ENCODE measurements around the gene SPECC1.
A peak's percentile ranks its signal among the peaks of the same experiment; 100 is the strongest.
"Not testable (repeated sequence)": the region's sequence is repeated elsewhere in the genome, so short reads cannot be mapped to it uniquely, and the experiment has no call there.

SPECC1 gene

DNA sequence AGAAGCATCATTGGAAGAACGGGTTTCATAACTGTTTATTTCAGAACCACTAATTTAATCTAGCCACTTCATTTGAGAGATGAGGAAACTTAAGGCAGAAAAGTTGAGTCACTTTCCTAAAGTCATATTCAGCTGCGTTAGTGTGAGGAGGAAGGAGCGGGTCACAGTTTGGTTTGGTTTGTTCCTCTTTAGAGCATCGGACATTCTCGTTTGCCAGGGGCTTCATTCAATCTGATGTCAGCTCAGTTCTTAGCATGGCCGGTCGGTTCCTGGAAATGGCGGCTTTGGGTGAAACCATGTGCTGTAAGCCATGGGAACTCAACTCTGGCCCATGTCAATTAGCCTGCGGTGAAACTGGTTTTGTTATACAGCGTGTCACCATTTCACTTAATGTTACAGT is 271.7 kb downstream of the SPECC1 start:
- peak; percentile 37 to 42 for DNase-seq

DNA sequence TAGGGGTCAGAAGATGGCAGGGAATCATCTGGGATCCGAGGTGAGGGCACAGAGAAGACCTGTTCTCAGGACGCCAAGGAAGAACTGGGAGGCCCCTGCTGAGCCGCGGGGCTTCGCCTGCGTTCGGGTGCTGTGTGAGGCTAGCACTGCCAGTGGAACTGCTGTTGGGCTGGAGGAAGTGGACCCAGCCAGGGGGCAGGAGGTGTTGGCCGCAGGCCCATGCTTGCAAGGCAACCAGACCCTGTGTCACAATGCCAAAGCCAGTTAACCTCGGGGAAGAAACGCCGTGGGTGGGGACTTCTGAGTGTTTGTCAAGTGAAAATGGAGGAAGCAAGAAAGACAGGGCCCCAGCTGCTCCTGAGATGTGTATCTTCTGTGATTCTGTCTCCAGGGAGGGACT is 272.7 kb downstream of the SPECC1 start:
- DNase-seq, result peak in 1 of 2 experiments; percentile 26

DNA sequence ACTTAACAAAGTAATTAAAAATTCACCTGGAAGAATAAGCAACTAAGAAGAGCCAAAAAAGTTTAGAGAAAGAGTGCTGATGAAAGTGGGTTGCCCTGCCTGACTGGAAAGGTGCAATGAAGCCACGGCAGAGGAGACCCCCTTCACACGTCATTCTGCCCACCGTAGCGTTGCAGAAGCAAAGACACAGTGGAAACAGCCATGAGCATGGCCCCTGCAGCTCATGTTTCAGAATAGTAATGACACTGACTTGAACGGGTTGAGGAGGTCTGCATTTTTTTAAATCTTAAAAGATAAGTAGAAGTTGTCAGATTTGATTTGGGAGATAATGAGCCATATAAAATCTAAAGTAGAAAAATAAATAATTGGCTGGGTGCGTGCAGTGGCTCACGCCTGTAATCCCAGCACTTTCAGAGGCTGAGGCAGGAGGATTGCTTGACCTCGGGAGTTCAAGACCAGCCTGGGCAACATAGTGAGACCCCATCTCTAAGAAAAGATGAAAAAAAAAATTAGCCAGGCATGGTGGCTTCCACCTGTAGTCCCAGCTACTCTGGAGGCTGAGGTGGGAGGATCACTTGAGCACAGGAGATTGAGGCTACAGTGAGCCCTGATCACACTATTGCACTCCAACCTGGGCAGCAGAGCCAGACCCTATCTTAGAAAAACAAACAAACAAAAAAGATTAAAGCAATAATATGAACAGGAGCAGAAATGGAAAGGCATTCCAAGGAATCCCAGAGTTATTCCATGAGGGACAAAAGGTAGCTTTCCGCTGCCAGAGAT is 273.6 kb downstream of the SPECC1 start:
- DNase-seq, result no peak

DNA sequence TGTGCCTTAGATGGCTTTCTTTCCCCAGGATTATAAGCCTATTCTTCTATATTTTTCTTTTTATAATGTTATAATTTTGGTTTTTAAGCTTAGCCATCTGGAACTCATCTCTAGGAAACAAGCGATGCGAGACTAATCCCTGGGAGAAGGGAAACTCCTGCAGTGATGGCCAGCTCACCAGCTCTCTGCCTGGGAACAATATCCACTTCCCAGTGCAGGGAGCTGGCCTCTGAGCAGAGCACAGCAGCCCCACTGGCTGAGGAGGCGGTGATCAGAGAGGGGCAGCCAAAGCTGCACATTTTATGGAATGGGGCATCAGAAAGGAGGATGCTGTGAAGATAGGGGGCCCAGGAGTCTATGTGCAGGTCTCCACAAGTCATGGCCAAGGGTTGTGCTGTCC is 274.9 kb downstream of the SPECC1 start:
- no peak for DNase-seq

DNA sequence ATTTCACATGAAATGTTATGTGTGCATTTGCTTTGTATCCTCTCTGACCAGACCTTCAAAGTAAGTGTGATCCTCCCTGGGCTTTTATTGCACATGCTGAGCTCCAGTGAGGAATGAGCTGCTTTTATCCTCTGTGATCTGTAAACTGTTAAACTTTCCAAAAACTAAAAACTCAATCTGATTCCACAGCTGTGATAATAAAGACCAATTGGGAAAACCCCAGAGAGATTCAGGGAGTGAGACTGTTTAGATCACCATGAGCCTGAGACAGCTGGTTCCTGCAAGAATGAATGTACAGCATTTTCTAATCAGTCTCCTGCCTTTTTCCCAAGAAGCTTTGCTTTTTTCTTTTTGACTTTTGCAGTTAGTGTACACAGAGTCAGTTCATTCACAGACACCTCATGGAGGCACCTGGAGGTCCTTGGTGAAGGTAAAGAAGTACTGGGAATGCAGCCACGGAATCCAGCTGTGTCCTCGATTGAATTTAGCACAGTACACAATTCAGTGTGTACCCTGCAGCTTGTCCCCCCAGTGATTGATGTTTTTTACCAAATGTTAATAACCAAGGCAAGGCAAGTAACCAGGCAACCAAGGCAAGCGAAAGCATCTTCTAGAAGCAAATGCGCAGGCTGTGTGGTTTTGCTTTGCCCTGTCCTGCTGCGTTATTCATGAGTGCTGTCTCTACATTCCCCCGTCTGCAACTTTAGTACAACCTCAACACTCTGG is 275.6 kb downstream of the SPECC1 start:
- no peak for DNase-seq

DNA sequence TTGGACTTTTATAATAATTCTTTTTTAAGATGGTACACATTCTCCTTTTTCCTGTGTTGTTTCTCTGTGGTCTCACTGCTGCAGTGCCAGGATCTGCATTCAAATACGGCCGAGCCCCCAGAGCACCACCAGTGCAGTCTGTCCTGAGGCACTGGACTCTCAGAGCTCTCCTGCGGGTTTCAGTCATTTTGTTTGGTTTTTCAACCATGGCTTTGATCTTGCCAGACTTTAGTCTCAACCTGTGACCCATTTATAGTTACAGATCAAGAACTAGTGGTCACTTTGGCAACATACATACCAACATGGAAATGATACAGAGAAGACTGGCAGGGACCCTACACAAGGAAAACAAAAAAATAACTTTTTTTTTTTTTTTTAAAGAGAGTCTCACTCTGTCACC is 280.8 kb downstream of the SPECC1 start:
- DNase-seq, result no peak

DNA sequence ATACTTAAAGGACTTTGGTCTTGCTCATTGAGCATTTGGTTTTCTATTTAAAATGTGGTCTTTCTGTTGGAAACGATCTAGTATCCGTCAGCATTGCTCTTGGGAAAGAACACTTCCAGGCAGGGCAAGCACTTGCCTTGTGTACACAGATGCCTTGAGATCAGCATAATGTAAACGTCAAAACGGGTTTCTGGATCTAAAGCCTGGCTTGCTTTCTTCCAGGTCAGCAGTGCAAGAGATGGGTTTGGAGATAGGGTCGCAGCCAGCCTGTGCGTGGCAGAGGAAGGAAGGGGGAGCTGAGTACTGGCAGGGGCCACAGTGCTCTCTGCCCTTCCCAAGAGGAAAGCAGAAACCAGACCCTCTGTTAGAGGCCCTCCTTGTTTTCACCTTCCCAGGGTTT is 282.7 kb downstream of the SPECC1 start:
- no peak for DNase-seq

DNA sequence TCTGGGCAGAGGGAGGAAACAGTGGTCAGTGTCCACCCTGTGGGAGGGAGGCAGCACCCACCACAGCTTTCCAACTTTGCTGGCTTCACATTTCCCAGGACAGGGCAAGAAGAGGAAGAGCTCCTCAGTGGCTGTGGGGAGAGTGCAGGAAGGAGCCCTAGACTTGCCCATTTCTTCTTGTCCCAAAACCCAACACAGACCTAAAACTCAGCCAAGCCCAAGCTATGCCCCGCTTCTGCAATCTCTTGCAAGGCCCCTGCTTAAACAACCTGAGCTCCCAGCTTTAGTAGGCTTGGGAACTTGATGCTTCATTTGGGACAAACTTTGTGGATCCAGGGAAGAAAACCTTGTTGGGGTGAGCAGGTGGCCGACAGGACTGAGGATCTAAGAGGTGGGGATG is 284.3 kb downstream of the SPECC1 start:
- DNase-seq, result no peak

DNA sequence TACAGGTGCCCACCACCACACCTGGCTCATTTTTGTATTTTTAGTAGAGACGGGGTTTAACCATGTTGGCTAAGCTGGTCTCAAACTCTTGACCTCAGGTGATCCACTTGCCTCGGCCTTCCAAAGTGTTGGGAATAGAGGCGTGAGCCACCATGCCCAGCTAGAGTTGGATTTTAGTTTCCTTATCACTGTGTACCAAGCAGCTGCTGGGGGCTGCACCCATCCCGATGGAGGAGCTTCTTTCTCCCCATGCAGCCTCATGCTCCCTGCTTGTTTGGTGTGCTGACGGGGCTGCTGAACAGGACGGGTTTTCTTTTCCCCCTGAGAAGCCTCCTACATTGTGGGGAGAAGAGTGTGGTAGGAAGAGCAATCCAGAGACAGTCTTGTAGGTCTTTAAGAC is 285.0 kb downstream of the SPECC1 start:
- no peak for DNase-seq

DNA sequence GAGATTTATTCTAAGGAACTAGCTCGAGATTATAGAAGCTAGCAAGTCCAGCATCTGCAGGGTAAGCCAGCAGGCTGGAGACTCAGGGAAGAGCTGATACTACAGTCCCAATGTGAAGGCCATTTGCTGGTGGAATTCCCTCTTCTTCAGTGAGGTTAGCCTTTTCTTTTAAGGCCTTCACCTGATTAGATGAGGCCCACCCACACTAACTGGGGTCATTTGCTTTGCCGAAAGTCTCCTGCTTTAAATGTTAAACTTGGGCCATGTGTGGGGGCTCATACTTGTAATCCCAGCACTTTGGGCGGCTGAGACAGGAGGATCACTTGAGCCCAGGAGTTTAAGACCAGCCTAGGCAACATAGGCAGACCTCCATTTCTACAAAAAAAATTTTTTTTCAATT is 289.9 kb downstream of the SPECC1 start:
- DNase-seq, result no peak

DNA sequence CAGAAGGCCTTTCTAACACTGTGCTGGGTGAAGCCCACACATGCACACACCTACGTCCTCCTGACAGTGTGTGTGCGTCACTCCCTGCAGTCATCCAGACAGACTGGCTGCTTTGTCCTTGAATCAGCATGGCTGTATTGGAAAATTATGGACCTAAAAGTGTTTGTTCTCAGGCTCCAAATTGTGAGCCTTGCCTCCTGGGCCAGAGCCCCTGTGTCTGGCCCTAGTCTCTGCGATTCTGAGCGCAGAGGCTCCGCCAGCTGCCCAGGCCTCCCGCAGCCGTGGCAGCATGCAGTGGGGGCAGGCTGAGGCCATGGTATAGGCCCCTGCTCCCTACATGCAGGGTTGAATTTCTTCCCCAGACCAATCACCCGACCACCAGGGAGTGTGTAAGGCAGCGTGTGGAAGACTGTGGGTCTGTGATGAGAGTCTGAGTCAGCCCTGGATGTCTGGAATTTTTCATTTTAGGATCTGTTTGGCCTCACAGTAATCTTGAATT is 291.3 kb downstream of the SPECC1 start:
- no peak for DNase-seq

DNA sequence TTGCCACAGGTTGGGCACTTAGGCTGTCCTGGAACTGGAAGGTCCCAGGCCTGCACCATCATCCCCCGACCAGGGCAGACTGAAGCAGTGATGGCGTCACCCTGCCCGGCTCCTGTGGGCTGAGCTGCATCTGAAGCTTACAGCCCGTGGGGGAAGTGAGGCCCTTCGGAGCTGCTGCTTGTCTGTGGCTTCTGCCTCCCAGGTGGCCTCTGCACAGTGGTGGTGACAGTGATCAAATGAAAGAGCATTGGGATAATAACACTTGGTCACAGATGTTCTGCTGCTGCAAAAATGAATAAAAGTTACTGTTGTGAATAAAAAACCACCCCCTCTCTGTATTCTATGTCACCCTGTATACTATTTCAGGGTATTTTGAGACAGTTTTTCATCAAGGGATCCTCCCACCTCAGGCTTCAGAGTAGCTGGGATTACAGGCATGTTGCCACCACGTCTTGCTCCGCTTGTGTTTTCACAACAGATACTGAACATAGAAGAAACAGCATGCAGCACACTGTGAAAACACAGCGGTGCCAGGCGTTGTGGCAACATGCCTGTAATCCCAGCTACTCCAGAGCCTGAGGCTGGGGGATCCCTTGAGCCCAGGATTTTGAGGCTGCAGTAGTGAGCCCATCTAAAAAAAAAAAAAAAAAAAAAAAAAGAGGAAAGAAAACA is 293.2 kb downstream of the SPECC1 start:
- DNase-seq, result no peak

DNA sequence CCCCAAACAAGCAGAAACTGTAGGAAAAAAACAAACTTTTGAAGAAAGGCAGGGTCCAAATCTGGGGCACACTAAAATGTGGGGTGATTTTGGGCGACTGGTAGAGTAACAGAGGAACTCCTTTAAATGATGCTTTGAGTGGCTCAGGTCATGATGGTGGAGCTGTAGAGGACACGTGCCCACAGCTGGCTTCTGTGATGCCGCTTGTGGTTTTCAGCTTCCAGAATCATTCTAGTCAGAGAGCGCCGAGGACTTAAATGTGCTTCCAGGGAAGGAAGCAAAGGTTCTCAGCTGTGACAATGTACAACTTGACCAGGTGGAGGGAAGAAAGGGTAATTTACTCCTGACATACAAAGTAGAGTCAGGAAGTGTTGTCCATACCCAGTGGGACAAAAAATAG is 295.8 kb downstream of the SPECC1 start:
- no peak for DNase-seq

DNA sequence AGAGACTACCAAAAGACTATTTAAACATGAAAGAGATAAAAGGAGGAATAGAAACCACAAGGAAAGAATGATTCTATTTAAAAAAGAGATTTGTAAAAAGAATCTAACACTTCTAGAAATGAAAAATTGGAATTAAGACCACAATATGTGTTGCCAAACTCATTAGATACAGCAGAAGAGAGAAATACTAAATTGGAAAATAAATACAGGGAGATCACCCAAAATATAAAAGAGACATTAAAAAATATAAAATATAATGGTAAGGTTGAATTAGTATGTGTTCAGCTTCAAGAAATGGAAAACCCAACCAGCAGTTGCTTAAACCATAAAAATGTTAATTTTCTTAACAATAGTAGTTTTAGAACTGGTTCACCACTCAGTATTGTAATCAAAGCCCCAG is 297.8 kb downstream of the SPECC1 start:
- DNase-seq, result no peak

DNA sequence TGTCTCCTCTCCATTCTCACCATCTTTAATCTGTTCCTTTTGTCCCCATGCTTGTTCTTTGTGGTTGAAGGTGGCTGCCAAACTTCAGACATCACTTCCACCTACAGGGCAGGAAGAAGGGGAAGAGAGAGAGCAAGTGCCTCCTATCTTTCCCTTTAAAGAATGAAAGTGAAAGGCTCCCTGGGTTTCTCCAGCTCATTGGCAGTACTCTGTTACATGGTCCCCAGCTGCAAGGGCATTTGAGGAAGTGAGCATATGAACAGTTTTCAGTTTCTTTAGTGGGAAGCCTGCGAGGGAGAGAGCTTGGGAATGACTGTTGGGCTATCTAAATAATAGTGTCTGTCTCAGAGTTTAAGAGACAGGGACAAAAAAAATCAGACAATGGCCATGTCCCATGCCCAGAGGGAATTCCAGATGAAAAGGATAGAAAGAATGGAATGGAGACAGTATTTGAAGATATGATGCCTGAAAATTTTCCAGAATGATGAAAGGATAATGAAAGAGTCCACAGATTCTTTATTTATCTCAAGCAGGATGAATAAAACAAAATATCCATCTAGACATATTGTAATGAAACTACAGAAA is 298.3 kb downstream of the SPECC1 start:
- DNase-seq, result no peak

DNA sequence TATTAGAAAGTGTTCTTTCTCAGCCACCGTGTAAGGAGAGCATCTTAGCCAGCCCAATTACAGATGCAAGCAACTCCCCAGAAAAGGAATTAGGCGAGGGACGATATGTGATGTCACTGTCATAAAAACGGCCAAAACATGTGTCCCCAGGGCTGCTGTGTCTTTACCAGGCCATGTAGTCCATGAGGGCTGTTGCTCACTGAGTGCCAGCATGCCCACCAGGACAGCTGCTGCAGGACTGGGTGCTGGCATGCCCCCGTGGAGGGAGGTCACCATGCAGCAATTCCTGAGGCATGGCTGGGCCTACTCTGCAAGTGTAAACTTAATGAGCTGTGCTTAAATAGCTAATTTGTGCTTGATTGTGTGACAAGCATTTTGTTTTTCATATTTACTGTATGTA is 301.3 kb downstream of the SPECC1 start:
- DNase-seq, result no peak

DNA sequence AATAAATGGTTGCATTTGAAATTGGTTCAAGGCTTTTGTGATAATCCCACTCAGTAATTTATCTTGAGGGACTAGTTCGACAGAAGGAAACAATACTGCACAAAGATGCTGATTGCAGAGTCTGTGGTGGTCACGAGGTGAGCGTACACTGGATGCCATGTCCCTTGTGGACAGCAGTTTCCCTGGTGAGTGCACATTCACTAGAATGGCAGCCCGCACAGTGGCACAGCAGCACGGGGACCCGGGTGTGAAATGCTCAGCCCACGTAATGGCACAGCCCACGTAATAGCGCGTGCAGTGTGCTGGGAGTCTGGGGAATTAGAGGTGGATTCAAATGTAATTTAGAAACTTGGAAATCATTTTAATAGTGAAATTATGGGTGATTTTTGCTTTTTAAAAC is 304.1 kb downstream of the SPECC1 start:
- DNase-seq, result no peak

DNA sequence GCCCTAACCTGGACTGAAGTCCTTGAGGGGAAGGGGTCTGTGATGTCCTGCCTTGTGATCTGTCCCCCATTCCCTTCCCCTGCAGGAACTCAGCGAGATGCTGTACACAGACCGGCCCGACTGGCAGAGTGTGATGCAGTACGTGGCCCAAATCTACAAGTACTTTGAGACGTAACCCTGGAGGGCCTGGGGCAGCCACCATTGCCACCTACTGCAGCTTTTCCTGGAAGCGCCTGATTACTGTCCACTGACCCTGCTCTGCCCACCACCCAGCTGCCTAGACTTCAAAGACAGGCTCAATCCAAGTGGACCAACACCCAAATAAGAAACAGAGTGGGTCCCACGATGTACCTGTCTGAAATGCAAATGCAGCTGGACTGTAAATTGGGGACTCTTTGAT is 304.7 kb downstream of the SPECC1 start:
- no peak for DNase-seq

DNA sequence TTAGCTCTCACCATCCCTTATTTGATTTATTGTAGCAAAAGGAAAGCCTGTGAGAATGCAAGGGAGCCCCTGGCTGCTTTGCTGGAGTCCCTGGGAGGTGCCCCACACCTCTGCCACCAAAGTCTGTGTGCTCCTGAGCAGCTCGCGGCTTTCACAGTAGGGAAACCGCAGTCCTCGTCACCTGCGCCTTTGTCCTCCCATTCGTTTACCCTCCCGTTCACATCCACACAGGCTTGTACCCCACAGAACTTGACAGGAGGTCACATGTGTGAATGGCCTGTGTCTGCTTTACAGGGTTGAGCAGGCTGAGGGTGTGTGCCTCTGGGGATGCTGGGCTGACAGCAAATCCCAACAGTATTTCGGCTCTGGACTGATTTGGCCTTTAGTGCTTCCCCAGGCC is 305.7 kb downstream of the SPECC1 start:
- no peak for DNase-seq

DNA sequence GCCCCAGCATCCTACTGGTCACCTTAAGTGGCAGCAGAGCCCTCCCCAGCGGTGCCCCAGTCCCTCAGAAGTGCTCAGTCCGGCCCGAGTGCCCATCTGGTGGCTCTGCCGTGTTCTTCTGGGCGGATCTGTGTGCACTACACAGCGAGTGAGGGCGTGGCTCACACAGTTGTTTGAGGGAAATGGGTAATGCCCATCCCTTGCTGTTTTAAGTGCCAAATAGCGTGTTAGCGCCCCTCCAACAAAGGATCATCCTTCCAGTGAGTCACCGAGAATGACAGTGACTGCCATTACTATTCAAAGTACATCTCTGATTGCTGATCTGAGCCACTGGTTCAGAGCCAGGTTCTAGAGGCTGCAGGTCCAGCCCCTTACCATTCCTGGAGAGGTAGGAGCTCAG is 306.2 kb downstream of the SPECC1 start:
- DNase-seq, result no peak

DNA sequence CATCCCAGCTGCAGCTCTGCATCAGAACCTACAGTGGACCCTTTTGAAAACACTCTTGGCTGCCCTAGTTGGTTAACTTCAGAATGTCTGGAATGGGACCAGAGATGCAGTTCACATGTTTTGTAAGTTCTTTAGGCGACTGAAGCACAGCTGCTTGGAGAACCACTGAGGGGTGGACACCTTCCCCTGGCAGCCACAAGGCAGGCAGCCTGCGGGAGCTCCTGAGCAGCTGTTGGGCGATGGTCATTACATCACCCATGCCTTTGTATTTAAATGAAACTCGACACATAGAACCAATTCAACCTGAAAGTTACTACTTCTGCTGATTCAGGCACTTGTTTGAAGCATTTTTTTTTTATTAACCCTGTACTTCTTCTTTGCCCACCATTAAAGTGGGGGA is 306.7 kb downstream of the SPECC1 start:
- no peak for DNase-seq

DNA sequence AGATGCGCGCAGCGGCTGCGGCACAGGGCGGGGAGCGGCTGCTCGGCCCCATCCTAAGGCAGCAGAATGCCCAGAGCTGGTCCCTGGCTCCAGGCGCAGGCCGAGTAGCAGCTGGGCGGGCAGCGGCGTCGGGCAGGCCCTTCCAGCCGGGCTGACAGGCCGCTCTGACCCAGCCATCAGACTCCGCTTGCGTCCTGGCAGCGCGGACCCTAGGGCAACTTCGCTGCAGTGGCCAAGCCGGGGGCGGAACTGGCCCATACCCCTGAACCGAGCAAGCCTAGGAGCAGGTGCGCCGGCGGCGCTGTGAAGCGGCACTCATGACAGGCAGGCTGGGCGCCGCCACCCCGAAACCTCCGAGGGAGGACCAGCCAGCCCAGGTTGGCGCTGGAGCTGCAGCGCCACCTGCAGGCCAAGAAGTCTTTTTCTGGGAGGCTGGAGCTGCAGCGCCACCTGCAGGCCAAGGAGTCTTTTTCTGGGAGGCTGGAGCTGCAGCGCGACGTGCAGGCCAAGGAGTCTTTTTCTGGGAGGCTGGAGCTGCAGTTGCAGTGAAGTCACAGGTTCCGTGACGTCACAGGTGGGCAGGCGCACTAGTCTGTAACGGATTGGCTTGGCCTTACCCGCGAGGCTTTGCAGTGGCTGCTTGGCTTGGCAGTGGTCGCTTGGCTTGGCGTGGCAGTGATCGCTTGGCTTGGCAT is 311.5 kb downstream of the SPECC1 start:
- peak; percentile 89 to 91 for DNase-seq

DNA sequence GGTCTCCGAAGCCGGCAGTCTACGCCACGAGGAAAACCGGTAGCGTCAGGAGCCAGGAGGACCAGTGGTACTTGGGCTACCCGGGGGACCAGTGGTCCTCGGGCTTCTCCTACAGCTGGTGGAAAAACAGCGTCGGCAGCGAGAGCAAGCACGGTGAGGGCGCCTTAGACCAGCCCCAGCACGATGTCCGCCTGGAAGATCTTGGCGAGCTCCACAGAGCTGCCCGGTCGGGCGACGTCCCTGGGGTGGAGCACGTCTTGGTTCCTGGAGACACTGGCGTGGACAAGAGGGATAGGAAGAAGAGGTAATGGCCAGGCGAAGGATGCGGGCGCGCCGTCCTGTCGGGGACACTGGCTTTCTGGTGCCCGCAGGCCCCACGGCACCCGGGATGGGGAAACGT is 312.2 kb downstream of the SPECC1 start:
- not testable (repeated sequence) for DNase-seq

Measured in activated T-cell treated with anti-CD3 and anti-CD28 coated beads, Interleukin-2, amount 50 U/mL, for 48 hours (primary cell).